Measurements from ENCODE around the gene PRMT2.

PRMT2 gene

DNA sequence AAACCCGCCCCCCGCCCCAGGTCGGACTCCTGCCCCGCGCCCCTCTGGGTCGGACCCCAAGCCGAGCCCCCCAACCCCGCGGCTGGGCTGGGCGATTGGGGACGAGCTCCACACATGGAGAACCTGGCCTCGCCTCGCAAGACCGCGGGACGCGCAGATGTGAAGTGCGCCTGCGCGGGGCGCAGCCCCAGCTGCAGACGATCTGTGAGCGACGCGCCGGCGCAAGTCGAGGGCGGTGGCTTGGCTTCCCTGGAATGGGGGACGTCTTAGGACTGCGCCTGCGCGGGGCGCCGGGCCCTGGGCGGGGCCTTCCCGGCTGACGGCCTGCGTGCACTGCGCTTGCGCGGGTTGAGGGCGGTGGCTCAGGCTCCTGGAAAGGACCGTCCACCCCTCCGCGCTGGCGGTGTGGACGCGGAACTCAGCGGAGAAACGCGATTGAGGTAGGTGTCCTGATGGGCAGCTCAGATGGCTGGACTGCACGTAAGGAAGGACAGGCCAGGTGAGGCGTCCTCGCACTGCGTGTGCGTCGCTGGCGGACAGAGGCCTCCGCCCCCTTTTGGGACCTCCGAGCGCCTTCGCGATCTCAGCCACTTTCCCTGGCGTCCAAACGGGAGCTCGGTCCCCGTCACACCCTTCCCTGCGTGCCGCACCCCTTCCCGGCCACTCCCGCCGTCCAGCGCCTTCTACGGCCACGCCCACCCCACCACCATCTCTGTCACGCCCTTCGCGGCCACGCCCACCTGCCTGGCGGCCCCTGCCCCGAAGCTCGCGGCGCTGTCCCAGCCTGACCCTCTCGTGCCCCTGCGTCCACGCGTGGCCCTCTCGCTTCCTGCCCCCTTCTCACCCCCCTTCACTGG lies at the start of gene PRMT2:
PRMT2 (plus strand) TSS at position 351 of the 857 bp plus-strand sequence. CDS start 1,278 bp downstream, outside the sequence.
- peaks cover 46% of the 10 kb centered on the region for H3K36me3 Mint-ChIP-seq
- peak; percentile 89 for ATAC-seq
- peak within 1 kb of the TSS; percentile 98 for H3K4me3 Mint-ChIP-seq
- peak within 1 kb of the TSS; percentile 97 for H3K27ac Mint-ChIP-seq
- no peaks in the 10 kb centered on the region for H3K9me3 Mint-ChIP-seq
- H3K4me1 Mint-ChIP-seq: peaks cover 52% of the 10 kb centered on the region
- DNase-seq (ENCODE audit: low spot score in 2 of 2): peak; percentile 98 to 99

DNA sequence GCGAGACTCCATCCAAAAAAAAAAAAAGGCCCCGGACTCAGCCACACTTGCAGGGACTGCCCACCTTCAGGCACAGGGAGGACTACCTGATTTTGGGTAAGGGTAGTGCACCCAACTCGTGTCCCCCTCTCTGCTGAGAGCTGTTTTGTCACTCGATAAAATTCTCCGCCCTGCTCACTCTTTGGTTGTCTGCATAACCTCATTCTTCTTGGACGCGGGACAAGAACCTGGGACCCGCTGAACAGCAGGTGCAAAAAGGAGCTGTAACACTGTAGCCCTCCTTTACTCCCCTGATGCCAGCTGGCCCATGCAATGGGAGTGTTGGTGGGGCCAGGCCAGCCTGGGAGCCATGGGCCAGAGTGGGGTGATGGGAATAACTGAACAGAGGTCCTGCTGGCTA lies 41.2 kb upstream of the PRMT2 start:
- Mint-ChIP-seq H3K36me3 (no peaks in the 10 kb centered on the region), H3K27ac (no peak overlapping the region), H3K4me3 (no peak overlapping the region), H3K4me1 (no peaks in the 10 kb centered on the region), H3K9me3 (peaks cover 11% of the 10 kb centered on the region)
- DNase-seq (ENCODE audit: low spot score in 2 of 2) (no peak), ATAC-seq (no peak)

- ATAC-seq: no peak
- Mint-ChIP-seq H3K36me3 (no peaks in the 10 kb centered on the region), H3K4me3 (no peak overlapping the region), H3K9me3 (peaks cover 7% of the 10 kb centered on the region), H3K27ac (no peak overlapping the region), H3K4me1 (no peaks in the 10 kb centered on the region)
- no peak for DNase-seq (ENCODE audit: low spot score in 2 of 2)
Measured at GRCh38 chr21:46596201-46596600, 39.3 kb upstream of the PRMT2 start.

GRCh38 chr21:46597031-46597430 lies 38.4 kb upstream of the PRMT2 start:
- no peak for DNase-seq (ENCODE audit: low spot score in 2 of 2)
- no peak for ATAC-seq
- Mint-ChIP-seq H3K9me3 (peaks cover 4% of the 10 kb centered on the region), H3K4me3 (no peak overlapping the region), H3K4me1 (no peaks in the 10 kb centered on the region), H3K27ac (no peak overlapping the region), H3K36me3 (no peaks in the 10 kb centered on the region)

DNA sequence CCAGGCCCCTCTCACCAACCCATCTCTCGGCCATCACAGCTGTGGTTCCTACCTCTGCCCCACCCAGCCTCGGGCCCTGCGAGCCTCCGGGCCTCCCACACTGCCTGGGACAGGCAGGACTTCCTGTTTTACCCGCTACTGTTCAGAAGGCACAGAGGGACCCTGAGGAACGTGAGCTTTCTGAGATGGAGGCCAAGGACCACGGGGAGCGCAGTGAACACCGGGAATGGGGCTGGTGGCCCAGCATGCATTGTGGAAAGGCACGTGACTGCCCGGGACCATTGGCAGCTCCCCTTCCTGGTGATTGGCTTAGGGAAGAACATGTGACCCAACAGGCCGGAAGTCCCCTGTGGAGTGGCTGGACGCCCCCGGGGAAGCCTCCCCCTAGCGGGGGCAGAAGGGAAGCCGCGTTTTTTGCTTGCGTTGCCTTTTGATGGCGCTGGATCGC lies 37.6 kb upstream of the PRMT2 start:
- DNase-seq (ENCODE audit: low spot score in 2 of 2): no peak
- no peak overlapping the region for H3K27ac Mint-ChIP-seq
- H3K36me3 Mint-ChIP-seq: no peaks in the 10 kb centered on the region
- H3K4me3 Mint-ChIP-seq: no peak overlapping the region
- ATAC-seq: no peak
- H3K9me3 Mint-ChIP-seq: peaks cover 4% of the 10 kb centered on the region
- H3K4me1 Mint-ChIP-seq: no peaks in the 10 kb centered on the region

DNA sequence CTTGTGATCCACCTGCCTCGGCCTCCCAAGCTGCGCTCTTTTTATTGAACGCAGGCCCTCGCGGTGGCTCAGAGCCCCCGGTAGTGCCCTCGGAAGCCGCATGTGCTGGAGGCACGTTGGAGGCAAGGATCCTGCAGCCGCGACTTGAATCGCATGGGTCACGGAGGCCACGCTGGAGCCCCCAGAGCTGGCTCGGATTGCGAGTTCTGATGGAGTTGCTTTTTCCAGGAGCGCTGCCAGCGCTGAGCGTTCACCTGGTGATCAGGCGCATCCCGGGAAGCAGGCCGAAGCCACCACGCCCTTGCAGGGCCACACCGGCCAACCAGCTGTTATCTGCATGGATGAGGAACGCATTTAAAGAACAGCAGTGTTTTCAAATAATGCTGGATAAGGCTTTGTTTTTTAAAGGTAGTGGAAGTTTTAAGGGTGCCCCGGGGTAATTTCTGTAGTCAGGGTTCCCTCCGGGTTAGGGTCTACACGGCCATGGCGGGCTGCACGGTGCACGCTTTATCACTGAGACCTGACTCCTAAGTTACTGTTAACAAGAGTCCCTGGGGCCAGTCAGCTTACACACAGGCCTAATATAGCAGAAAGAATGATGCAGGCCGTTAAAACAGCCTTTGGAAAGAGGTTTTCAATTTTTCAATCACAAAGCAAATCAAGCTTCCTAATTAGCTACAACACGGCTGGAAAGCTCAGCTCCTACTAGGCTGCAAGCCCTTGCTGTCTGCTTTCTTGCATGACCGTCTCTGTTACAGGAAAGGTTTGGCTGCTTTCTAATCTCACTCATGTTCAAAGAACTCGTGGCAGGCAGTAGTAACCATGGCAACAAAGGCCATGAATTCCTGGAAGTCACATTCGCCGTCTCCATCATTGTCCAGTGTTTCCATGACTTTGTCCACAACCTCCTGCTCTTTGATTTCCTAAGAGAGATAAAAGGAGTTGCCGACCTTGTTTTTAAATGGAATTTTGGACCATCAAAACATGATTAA lies 36.6 kb upstream of the PRMT2 start:
- Mint-ChIP-seq H3K9me3 (peaks cover under 1% of the 10 kb centered on the region), H3K27ac (peak overlapping the region; percentile 15), H3K36me3 (no peaks in the 10 kb centered on the region), H3K4me3 (no peak overlapping the region), H3K4me1 (no peaks in the 10 kb centered on the region)
- no peak for ATAC-seq
- DNase-seq (ENCODE audit: low spot score in 2 of 2): no peak

DNA sequence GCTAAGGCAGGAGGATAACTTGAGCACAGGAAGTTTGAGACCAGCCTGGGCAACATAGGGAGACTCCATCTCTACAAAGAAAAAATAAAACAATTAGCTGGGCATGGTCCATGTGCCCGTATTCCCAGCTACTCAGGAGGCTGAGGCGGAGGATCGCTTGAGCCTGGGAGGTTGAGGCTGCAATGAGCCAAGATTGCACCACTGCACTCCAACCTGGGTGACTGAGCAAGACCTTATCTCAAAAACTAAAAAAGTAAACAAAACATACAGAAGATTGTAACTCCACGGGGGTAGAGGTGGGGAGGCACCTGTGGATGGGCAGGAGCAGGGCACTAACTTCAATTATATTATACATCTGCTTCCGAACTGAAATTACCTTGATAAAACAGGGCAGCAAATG lies 35.2 kb upstream of the PRMT2 start:
- Mint-ChIP-seq H3K36me3 (no peaks in the 10 kb centered on the region), H3K27ac (peak overlapping the region; percentile 15), H3K9me3 (no peaks in the 10 kb centered on the region), H3K4me3 (no peak overlapping the region), H3K4me1 (peaks cover 8% of the 10 kb centered on the region)
- DNase-seq (ENCODE audit: low spot score in 2 of 2): no peak
- no peak for ATAC-seq

- no peaks in the 10 kb centered on the region for H3K36me3 Mint-ChIP-seq
- no peak overlapping the region for H3K27ac Mint-ChIP-seq
- H3K9me3 Mint-ChIP-seq: no peaks in the 10 kb centered on the region
Measured at GRCh38 chr21:46600978-46601377, 34.5 kb upstream of the PRMT2 start.

GRCh38 chr21:46603228-46603627 lies 32.2 kb upstream of the PRMT2 start:
- Mint-ChIP-seq H3K4me3 (no peak overlapping the region), H3K36me3 (no peaks in the 10 kb centered on the region)

More at GRCh38 chr21:46600978-46601377, 34.5 kb upstream of the PRMT2 start:
- H3K4me1 Mint-ChIP-seq: peaks cover 14% of the 10 kb centered on the region
- no peak overlapping the region for H3K4me3 Mint-ChIP-seq
- no peak for DNase-seq (ENCODE audit: low spot score in 2 of 2)
- ATAC-seq: no peak

GRCh38 chr21:46604329-46604974 lies 31.0 kb upstream of the PRMT2 start:
- H3K27ac Mint-ChIP-seq: peak overlapping the region; percentile 92
- ATAC-seq (no peak), DNase-seq (ENCODE audit: low spot score in 2 of 2) (no peak)
- H3K4me3 Mint-ChIP-seq: peak overlapping the region; percentile 16
- H3K9me3 Mint-ChIP-seq: no peaks in the 10 kb centered on the region
- peaks cover 33% of the 10 kb centered on the region for H3K4me1 Mint-ChIP-seq
- H3K36me3 Mint-ChIP-seq: no peaks in the 10 kb centered on the region

More at GRCh38 chr21:46603228-46603627, 32.2 kb upstream of the PRMT2 start:
- peaks cover 33% of the 10 kb centered on the region for H3K4me1 Mint-ChIP-seq
- no peaks in the 10 kb centered on the region for H3K9me3 Mint-ChIP-seq
- ATAC-seq (no peak), DNase-seq (ENCODE audit: low spot score in 2 of 2) (no peak)
- no peak overlapping the region for H3K27ac Mint-ChIP-seq

GRCh38 chr21:46604975-46605766 lies 30.3 kb upstream of the PRMT2 start, which contains the start of gene S100B:
Gene S100B (minus strand): TSS chr21:46605082. CDS start chr21:46602415, 2,667 bp downstream.
- DNase-seq (ENCODE audit: low spot score in 2 of 2) (no peak), ATAC-seq (no peak)
- peak within 1 kb of the TSS; percentile 45 for H3K4me3 Mint-ChIP-seq
- H3K36me3 Mint-ChIP-seq: no peaks in the 10 kb centered on the region
- H3K9me3 Mint-ChIP-seq: no peaks in the 10 kb centered on the region
- H3K4me1 Mint-ChIP-seq: peaks cover 41% of the 10 kb centered on the region
- peak within 1 kb of the TSS; percentile 92 for H3K27ac Mint-ChIP-seq

GRCh38 chr21:46605767-46606426 lies 29.6 kb upstream of the PRMT2 start:
- Mint-ChIP-seq H3K4me3 (peak overlapping the region; percentile 45), H3K36me3 (no peaks in the 10 kb centered on the region), H3K27ac (peak overlapping the region; percentile 92), H3K4me1 (peaks cover 46% of the 10 kb centered on the region), H3K9me3 (no peaks in the 10 kb centered on the region)
- ATAC-seq (peak; percentile 98), DNase-seq (ENCODE audit: low spot score in 2 of 2) (peak; percentile 33 to 57)

GRCh38 chr21:46606427-46606813 lies 29.1 kb upstream of the PRMT2 start:
- DNase-seq (ENCODE audit: low spot score in 2 of 2) (no peak), ATAC-seq (peak; percentile 36)
- peaks cover 46% of the 10 kb centered on the region for H3K4me1 Mint-ChIP-seq
- no peaks in the 10 kb centered on the region for H3K9me3 Mint-ChIP-seq
- peak overlapping the region; percentile 92 for H3K27ac Mint-ChIP-seq
- H3K36me3 Mint-ChIP-seq: no peaks in the 10 kb centered on the region
- H3K4me3 Mint-ChIP-seq: peak overlapping the region; percentile 45

GRCh38 chr21:46607636-46608035 lies 27.8 kb upstream of the PRMT2 start:
- DNase-seq (ENCODE audit: low spot score in 2 of 2) (no peak), ATAC-seq (no peak)
- peak overlapping the region; percentile 92 for H3K27ac Mint-ChIP-seq
- peaks cover 46% of the 10 kb centered on the region for H3K4me1 Mint-ChIP-seq
- no peak overlapping the region for H3K4me3 Mint-ChIP-seq
- H3K9me3 Mint-ChIP-seq: peaks cover 3% of the 10 kb centered on the region
- H3K36me3 Mint-ChIP-seq: no peaks in the 10 kb centered on the region

Data from stimulated activated effector memory CD8-positive, alpha-beta T cell treated with anti-CD3 and anti-CD28 coated beads, Interleukin-12 subunit alpha, Interleukin-12 subunit beta, amount 100 ng/mL, for 72 hours (primary cell).